HTERT RPE-1 (cell line): ENCODE data around the gene BMERB1.
"Not testable (repeated sequence)": the region's sequence is repeated elsewhere in the genome, so short reads cannot be mapped to it uniquely, and the experiment has no call there.

ENCODE experiments used
- in situ Hi-C: fragments of 300-500 bp; cut with MboI; formaldehyde crosslinking; loops from 4 replicates; pipeline ENCODE4 v1.14.3; 2020; ENCODE audit warnings: low sequenced_read_pairs

Gene BMERB1

GRCh38 chr16:15548482-15548891 is 114.1 kb downstream of the BMERB1 start:
- in situ Hi-C loops = no loop called here

- in situ Hi-C loops = no loop called here
Measured at GRCh38 chr16:15552507-15552906, 118.1 kb downstream of the BMERB1 start.

- in situ Hi-C loops = no loop called here
Measured at GRCh38 chr16:15553313-15554088, 119.1 kb downstream of the BMERB1 start.

GRCh38 chr16:15556130-15556529 is 121.7 kb downstream of the BMERB1 start:
- in situ Hi-C loops = no loop called here

- in situ Hi-C loops = no loop called here
Measured at GRCh38 chr16:15557258-15557657, 122.9 kb downstream of the BMERB1 start.

GRCh38 chr16:15559176-15559575 is 124.8 kb downstream of the BMERB1 start:
- in situ Hi-C loops = no loop called here

GRCh38 chr16:15564604-15565339 is 130.4 kb downstream of the BMERB1 start:
- in situ Hi-C loops = no loop called here

GRCh38 chr16:15566095-15566494 is 131.7 kb downstream of the BMERB1 start:
- in situ Hi-C loops = no loop called here

GRCh38 chr16:15567823-15568222 is 133.4 kb downstream of the BMERB1 start:
- in situ Hi-C loops = no loop called here

GRCh38 chr16:15570666-15571065 is 136.3 kb downstream of the BMERB1 start:
- in situ Hi-C loops = not testable (repeated sequence)

- in situ Hi-C loops = no loop called here
Measured at GRCh38 chr16:15571557-15571956, 137.2 kb downstream of the BMERB1 start.

- in situ Hi-C loops = no loop called here
Measured at GRCh38 chr16:15572329-15573001, 138.1 kb downstream of the BMERB1 start.

- in situ Hi-C loops = no loop called here
Measured at GRCh38 chr16:15573274-15573895, 139.0 kb downstream of the BMERB1 start.

GRCh38 chr16:15573896-15574613 is 139.7 kb downstream of the BMERB1 start:
- in situ Hi-C loops = not testable (repeated sequence)

- in situ Hi-C loops = no loop called here
Measured at GRCh38 chr16:15574614-15574948, 140.2 kb downstream of the BMERB1 start.

- in situ Hi-C loops = no loop called here
Measured at GRCh38 chr16:15575293-15576049, 141.1 kb downstream of the BMERB1 start.

- in situ Hi-C loops = no loop called here
Measured at GRCh38 chr16:15576960-15577958, 142.9 kb downstream of the BMERB1 start.

GRCh38 chr16:15578824-15579223 is 144.4 kb downstream of the BMERB1 start:
- in situ Hi-C loops = no loop called here
